RWPE1 (cell line): ENCODE data around the gene UQCC5.

Source experiments
- CTCF ChIA-PET: fragments of 350-600 bp; sonication (Branson Sonifier 250); formaldehyde crosslinking; extraction: SDS; loops from one replicate; lab custom pipeline; 2021; lab: Yijun Ruan, JAX
- POLR2A ChIA-PET: fragments of 400-600 bp; formaldehyde crosslinking; extraction: SDS; loops from one replicate; lab custom pipeline; 2020; ENCODE audit warnings: antibody characterized with exemption; ENCODE audit not compliant: low non-redundant PET; lab: Yijun Ruan, JAX
- DNase-seq: peaks from one replicate; pipeline ENCODE4 v3.0.0; 2012; ENCODE audit warnings: low spot score
- H3K27ac ChIP-seq: fragments of 450-650 bp; 2 replicates; pipeline ENCODE4 v1.5.1; 2017
- CTCF ChIP-seq: fragments of 450-650 bp; conservative IDR thresholded peaks from 2 replicates; pipeline ENCODE4 v1.5.1; 2017; ENCODE audit warnings: low read depth, mild to moderate bottlenecking

Gene UQCC5

GRCh38 chr3:52517796-52518722 lies 18.3 kb upstream of the UQCC5 start:
- H3K27ac ChIP-seq = 0 out of 2 replicates have a peak overlapping the region, but pooled peaks have one; percentile 21
- TF ChIP-seq CTCF = no peak
- CTCF ChIA-PET = no interaction called here
- POLR2A ChIA-PET = no interaction called here
- no peak for DNase-seq

GRCh38 chr3:52518723-52519444 lies 17.5 kb upstream of the UQCC5 start:
- H3K27ac ChIP-seq = peak overlapping the region; percentile 21; the same call in 1 of the 2 replicates
- no peak for TF ChIP-seq CTCF
- ChIA-PET POLR2A (no interaction called here), CTCF (no interaction called here)
- DNase-seq = peak; percentile 26

GRCh38 chr3:52519445-52520140 lies 16.8 kb upstream of the UQCC5 start:
- ChIA-PET POLR2A (no interaction called here), CTCF (interaction anchor here (1.0 kb wide), 1 partner anchor 9 kb away, joined by 6 read pairs; no protein-coding TSS in a partner anchor)

GRCh38 chr3:52520141-52520667 lies 16.2 kb upstream of the UQCC5 start:
- no peak for DNase-seq
- 0 out of 2 replicates have a peak overlapping the region, but pooled peaks have one; percentile 21 for H3K27ac ChIP-seq
- ChIA-PET POLR2A (no interaction called here), CTCF (interaction anchor here (1.0 kb wide), 1 partner anchor 10 kb away, joined by 6 read pairs; no protein-coding TSS in a partner anchor)
- TF ChIP-seq CTCF = no peak

More at GRCh38 chr3:52519445-52520140, 16.8 kb upstream of the UQCC5 start:
- DNase-seq = no peak
- TF ChIP-seq CTCF = no peak
- peak overlapping the region; percentile 21; the same call in 1 of the 2 replicates for H3K27ac ChIP-seq

GRCh38 chr3:52520716-52521487 lies 15.5 kb upstream of the UQCC5 start:
- ChIA-PET POLR2A (no interaction called here), CTCF (no interaction called here)
- no peak overlapping the region for H3K27ac ChIP-seq
- DNase-seq = no peak
- no peak for TF ChIP-seq CTCF
